ENCODE data around the gene SLC8A1. TPM values are rescaled to one million over a fixed set of nuclear protein-coding genes. Genes with fewer than 3 reads are reported as not detected.

The SLC8A1 gene
- total RNA-seq, 1 donor from 2014 or later, result 9.6 TPM

GRCh38 chr2:40095000-40095399 is 356.9 kb downstream of the SLC8A1 start:
- Histone ChIP-seq H3K36me3 (no peaks in the 10 kb centered on the region), H4K20me1 (ENCODE audit: low read depth) (no peaks in the 10 kb centered on the region), H2AFZ (replicated peaks) (no peak overlapping the region), H3K4me2 (no peak overlapping the region), H3F3A (ENCODE audit: low read depth) (no peaks in the 10 kb centered on the region), H3K4me3 (no peak overlapping the region), H3K79me2 (ENCODE audit: low read depth) (no peaks in the 10 kb centered on the region), H3K9me3 (ENCODE audit: low read depth) (no peaks in the 10 kb centered on the region), H3K27me3 (no peaks in the 10 kb centered on the region), H3K4me1 (peaks cover 10% of the 10 kb centered on the region), H3K27ac (no peak overlapping the region), H3K9ac (no peak overlapping the region)
- H3K27ac Mint-ChIP-seq, result no peak overlapping the region
- H3K4me1 Mint-ChIP-seq, result peaks cover 18% of the 10 kb centered on the region
- no peaks in the 10 kb centered on the region for H3K9me3 Mint-ChIP-seq
- DNase-seq (ENCODE audit: low spot score), result no peak
- H3K36me3 Mint-ChIP-seq, result no peaks in the 10 kb centered on the region
- H3K4me3 Mint-ChIP-seq, result no peak overlapping the region
- H3K27me3 Mint-ChIP-seq (ENCODE audit: insufficient read depth, low read depth), result peaks cover 4% of the 10 kb centered on the region
- TF ChIP-seq EZH2phosphoT487 (IDR thresholded peaks at IDR 0.05), result no peak
- TF ChIP-seq EZH2 (IDR thresholded peaks at IDR 0.05), result no peak

GRCh38 chr2:40094451-40094850 is 357.4 kb downstream of the SLC8A1 start:
- Histone ChIP-seq H3K27ac (no peak overlapping the region), H3K9me3 (ENCODE audit: low read depth) (no peaks in the 10 kb centered on the region), H3K9ac (no peak overlapping the region), H4K20me1 (ENCODE audit: low read depth) (no peaks in the 10 kb centered on the region), H3F3A (ENCODE audit: low read depth) (no peaks in the 10 kb centered on the region), H3K79me2 (ENCODE audit: low read depth) (no peaks in the 10 kb centered on the region), H3K4me2 (no peak overlapping the region), H3K27me3 (no peaks in the 10 kb centered on the region), H3K4me1 (peaks cover 9% of the 10 kb centered on the region), H3K36me3 (no peaks in the 10 kb centered on the region), H2AFZ (replicated peaks) (no peak overlapping the region), H3K4me3 (no peak overlapping the region)
- Mint-ChIP-seq H3K4me1 (peaks cover 14% of the 10 kb centered on the region), H3K36me3 (no peaks in the 10 kb centered on the region), H3K9me3 (no peaks in the 10 kb centered on the region), H3K27me3 (ENCODE audit: insufficient read depth, low read depth) (peaks cover 2% of the 10 kb centered on the region), H3K4me3 (no peak overlapping the region), H3K27ac (peak overlapping the region; percentile 8)
- no peak for TF ChIP-seq CTCF (IDR thresholded peaks at IDR 0.05)
- TF ChIP-seq EZH2 (IDR thresholded peaks at IDR 0.05), result no peak
- TF ChIP-seq EZH2phosphoT487 (IDR thresholded peaks at IDR 0.05), result no peak
- no peak for DNase-seq (ENCODE audit: low spot score)

- H3K4me1 ChIP-seq, result peaks cover 9% of the 10 kb centered on the region
- no peaks in the 10 kb centered on the region for H3K36me3 ChIP-seq
- no peaks in the 10 kb centered on the region for H3K79me2 ChIP-seq (ENCODE audit: low read depth)
- no peaks in the 10 kb centered on the region for H3K9me3 Mint-ChIP-seq
- H2AFZ ChIP-seq (replicated peaks), result peak overlapping the region; percentile 64
- H3K9ac ChIP-seq, result no peak overlapping the region
- no peaks in the 10 kb centered on the region for H3K36me3 Mint-ChIP-seq
- no peaks in the 10 kb centered on the region for H4K20me1 ChIP-seq (ENCODE audit: low read depth)
- H3K27me3 Mint-ChIP-seq (ENCODE audit: insufficient read depth, low read depth), result peaks cover 2% of the 10 kb centered on the region
- H3K27ac Mint-ChIP-seq, result peak overlapping the region; percentile 88
- peaks cover 13% of the 10 kb centered on the region for H3K4me1 Mint-ChIP-seq
- DNase-seq (ENCODE audit: low spot score), result peak; percentile 5
- TF ChIP-seq EZH2 (IDR thresholded peaks at IDR 0.05), result no peak
- no peak for TF ChIP-seq CTCF (IDR thresholded peaks at IDR 0.05)
- no peak overlapping the region for H3K4me3 ChIP-seq
- H3F3A ChIP-seq (ENCODE audit: low read depth), result no peaks in the 10 kb centered on the region
- H3K27ac ChIP-seq, result no peak overlapping the region
- no peak overlapping the region for H3K4me3 Mint-ChIP-seq
- no peaks in the 10 kb centered on the region for H3K9me3 ChIP-seq (ENCODE audit: low read depth)
- no peak overlapping the region for H3K4me2 ChIP-seq
- H3K27me3 ChIP-seq, result no peaks in the 10 kb centered on the region
These were observed 358.7 kb downstream of the SLC8A1 start for GRCh38 chr2:40093021-40093675.

- no peak overlapping the region for H3K4me2 ChIP-seq
- no peaks in the 10 kb centered on the region for H3K27me3 ChIP-seq
- TF ChIP-seq EZH2phosphoT487 (IDR thresholded peaks at IDR 0.05) (no peak), CTCF (IDR thresholded peaks at IDR 0.05) (no peak), EZH2 (IDR thresholded peaks at IDR 0.05) (no peak)
- Mint-ChIP-seq H3K36me3 (no peaks in the 10 kb centered on the region), H3K27ac (no peak overlapping the region), H3K4me3 (no peak overlapping the region), H3K4me1 (peaks cover 13% of the 10 kb centered on the region), H3K9me3 (no peaks in the 10 kb centered on the region), H3K27me3 (ENCODE audit: insufficient read depth, low read depth) (peaks cover 2% of the 10 kb centered on the region)
- no peak overlapping the region for H2AFZ ChIP-seq (replicated peaks)
- no peak overlapping the region for H3K4me3 ChIP-seq
- H3K27ac ChIP-seq, result no peak overlapping the region
- no peaks in the 10 kb centered on the region for H3F3A ChIP-seq (ENCODE audit: low read depth)
- no peaks in the 10 kb centered on the region for H3K79me2 ChIP-seq (ENCODE audit: low read depth)
- no peak for DNase-seq (ENCODE audit: low spot score)
- H3K9ac ChIP-seq, result no peak overlapping the region
- peaks cover 9% of the 10 kb centered on the region for H3K4me1 ChIP-seq
- no peaks in the 10 kb centered on the region for H3K36me3 ChIP-seq
- no peaks in the 10 kb centered on the region for H3K9me3 ChIP-seq (ENCODE audit: low read depth)
- no peaks in the 10 kb centered on the region for H4K20me1 ChIP-seq (ENCODE audit: low read depth)
These were observed 361.8 kb downstream of the SLC8A1 start for GRCh38 chr2:40090044-40090443.

All from neural progenitor cell (in vitro differentiated cells).